ENCODE measurements around the gene NOL4L. TPM values are rescaled to one million over a fixed set of nuclear protein-coding genes. Genes with fewer than 3 reads are reported as not detected.

Gene NOL4L
- total RNA-seq (2022; extraction: Qiagen RNA extraction; ENCODE audit: low read depth) = 11.0 to 12.9 TPM (median 12.4 TPM) in 5 replicates

GRCh38 chr20:32585011-32585585 lies at the start of gene NOL4L:
Gene NOL4L, minus strand, starts transcription at chr20:32585333. Its CDS starts 443 bp downstream, at chr20:32584890.

Other genes starting within 250 kb of the NOL4L start
- gene ASXL1, start 227.0 kb downstream of the NOL4L start, total RNA-seq (2022; extraction: Qiagen RNA extraction; ENCODE audit: low read depth) = 28.3 to 34.2 TPM (median 31.2 TPM) in 5 replicates
- gene C20orf203, start 88.6 kb upstream of the NOL4L start, total RNA-seq (2022; extraction: Qiagen RNA extraction; ENCODE audit: low read depth) = not detected in 5 replicates
- 57.1 to 65.6 TPM (median 60.6 TPM) in 5 replicates for gene COMMD7, start 158.1 kb upstream of the NOL4L start, total RNA-seq (2022; extraction: Qiagen RNA extraction; ENCODE audit: low read depth)
- 3.3 to 5.2 TPM (median 4.2 TPM) in 5 replicates for gene DNMT3B, start 177.1 kb upstream of the NOL4L start, total RNA-seq (2022; extraction: Qiagen RNA extraction; ENCODE audit: low read depth)
- gene MAPRE1, start 234.6 kb upstream of the NOL4L start, total RNA-seq (2022; extraction: Qiagen RNA extraction; ENCODE audit: low read depth) = 134 to 153 TPM (median 143 TPM) in 5 replicates

Measured in A549 treated with GW870086 at 1 μM for 4 hours (cell line).